Right renal pelvis (tissue), 4 donors: ENCODE measurements around the gene EFNA4. TPM values are rescaled to one million over a fixed set of nuclear protein-coding genes. Genes with fewer than 3 reads are reported as not detected.

Experiments used
- DNase-seq, 4 donors: peaks; one replicate each; pipeline ENCODE4 v3.0.0-alpha.2; 2013; ENCODE audit warnings: low read depth in 4 of 4, low spot score in 3 of 4, missing footprints in 1 of 4
- polyA plus RNA-seq, 4 donors: library from polyadenylated mRNA; unstranded; fragments of 120-200 nt; gene quantifications; one replicate each; pipeline ENCODE4 v1.2.1, GENCODE V29; 2013; ENCODE audit not compliant: insufficient read length in 4 of 4

The EFNA4 gene
- 10 to 100 TPM; 18.5 to 22.9 (median 21.4) TPM for polyA plus RNA-seq

- DNase-seq = peak; percentile 82 to 87 (median 84)
These were observed at the start of gene EFNA4 for GRCh38 chr1:155063550-155064110. Gene EFNA4, plus strand, starts transcription at chr1:155063740. Its CDS starts 84 bp downstream, at chr1:155063824.

- no peak for DNase-seq
These were observed 48.6 kb upstream of the EFNA4 start for GRCh38 chr1:155014709-155015508.

- no peak for DNase-seq
These were observed 47.9 kb upstream of the EFNA4 start for GRCh38 chr1:155015527-155016230.

GRCh38 chr1:155016231-155016831, 47.2 kb upstream of the EFNA4 start:
- no peak for DNase-seq

GRCh38 chr1:155017041-155017945, 46.2 kb upstream of the EFNA4 start:
- peak in 1 of 4 donors; percentile 78 for DNase-seq

- DNase-seq = no peak
These were observed 45.6 kb upstream of the EFNA4 start for GRCh38 chr1:155017946-155018316.

- no peak for DNase-seq
These were observed 44.8 kb upstream of the EFNA4 start for GRCh38 chr1:155018617-155019348.

- no peak for DNase-seq
These were observed 43.9 kb upstream of the EFNA4 start for GRCh38 chr1:155019377-155020245.

- no peak for DNase-seq
These were observed 41.2 kb upstream of the EFNA4 start for GRCh38 chr1:155022136-155022926.

- no peak for DNase-seq
These were observed 40.7 kb upstream of the EFNA4 start for GRCh38 chr1:155022927-155023236.

GRCh38 chr1:155023627-155024026, 39.9 kb upstream of the EFNA4 start:
- DNase-seq = no peak

GRCh38 chr1:155024315-155024714, 39.2 kb upstream of the EFNA4 start:
- no peak for DNase-seq

- no peak for DNase-seq
These were observed 37.4 kb upstream of the EFNA4 start for GRCh38 chr1:155026154-155026553.

GRCh38 chr1:155026588-155026987, 37.0 kb upstream of the EFNA4 start:
- no peak for DNase-seq

GRCh38 chr1:155029513-155030242, 33.9 kb upstream of the EFNA4 start:
- DNase-seq = no peak

- DNase-seq = no peak
These were observed 33.2 kb upstream of the EFNA4 start for GRCh38 chr1:155030243-155030795.

- DNase-seq = no peak
These were observed 32.6 kb upstream of the EFNA4 start for GRCh38 chr1:155030899-155031298.
